ENCODE data around the gene CNOT6L. TPM values are rescaled to one million over a fixed set of nuclear protein-coding genes. Genes with fewer than 3 reads are reported as not detected.

Gene CNOT6L
- total and polyA plus RNA-seq, 2 of the 4 experiments (the other 2 are of a cell fraction) = 3.5 to 21.1 TPM

DNA sequence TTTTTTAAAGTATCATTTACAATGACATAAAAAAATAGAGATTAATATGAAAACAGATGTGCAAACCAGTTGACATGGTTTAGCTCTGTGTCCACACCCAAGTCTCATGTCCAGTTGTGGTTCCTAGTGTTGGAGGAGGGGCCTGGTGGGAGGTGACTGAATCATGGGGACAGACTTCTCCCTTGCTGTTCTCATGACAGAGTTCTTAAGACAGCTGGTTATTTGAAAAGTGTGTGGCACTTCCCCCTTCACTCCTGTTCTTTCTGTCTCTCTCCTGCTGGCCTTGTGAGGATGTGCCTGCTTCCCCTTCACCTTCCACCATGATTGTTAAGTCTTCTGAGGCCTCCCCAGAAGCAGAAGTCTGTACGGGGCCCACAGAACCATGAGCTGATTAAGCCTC lies 23.8 kb downstream of the CNOT6L start:
- H3K14ac ChIP-seq (replicated peaks; ENCODE audit: low read depth, low read length) = no peak overlapping the region
- no peak overlapping the region for H2BK20ac ChIP-seq (ENCODE audit: low read depth, low read length)
- H4K5ac ChIP-seq (ENCODE audit: low read depth, low read length) = no peak overlapping the region
- in situ Hi-C loops (cut with MboI; ENCODE audit: low sequenced_read_pairs) = no loop called here
- no peaks in the 10 kb centered on the region for H3K27me3 ChIP-seq (ENCODE audit: control insufficient read depth, insufficient read depth, low read length)
- ChIA-PET POLR2A (ENCODE audit: unreplicated experiment) (no interaction called here), CTCF (no interaction called here)
- H3K4ac ChIP-seq (ENCODE audit: low read depth, low read length) = no peak overlapping the region
- no peaks in the 10 kb centered on the region for H3K36me3 ChIP-seq (ENCODE audit: control insufficient read depth, insufficient read depth, low read length)
- no peak overlapping the region for H4K91ac ChIP-seq (ENCODE audit: insufficient read depth, low read depth, low read length)
- TF ChIP-seq RCOR1 (IDR thresholded peaks at IDR 0.05; ENCODE audit: insufficient replicate concordance, low read length) (no peak), POLR2A (IDR thresholded peaks at IDR 0.05; ENCODE audit: low read depth, low read length) (no peak), RFX5 (IDR thresholded peaks at IDR 0.05; ENCODE audit: low read depth, low read length) (no peak), RAD21 (IDR thresholded peaks at IDR 0.05; ENCODE audit: low read length) (no peak), MXI1 (IDR thresholded peaks at IDR 0.05; ENCODE audit: borderline replicate concordance, low read depth, low read length) (no peak), CEBPB (IDR thresholded peaks at IDR 0.05; ENCODE audit: low read depth, low read length) (no peak), ELK1 (IDR thresholded peaks at IDR 0.05; ENCODE audit: borderline replicate concordance, low read depth, low read length) (no peak), MAFK (IDR thresholded peaks at IDR 0.05; ENCODE audit: low read depth, low read length) (no peak), MAZ (IDR thresholded peaks at IDR 0.05; ENCODE audit: borderline replicate concordance, low read depth, low read length) (no peak), NFE2L2 (IDR thresholded peaks at IDR 0.05; ENCODE audit: low read depth, low read length) (no peak), CTCF (conservative IDR thresholded peaks at IDR 0.05; ENCODE audit: low read depth, low read length) (no peak), BHLHE40 (IDR thresholded peaks at IDR 0.05; ENCODE audit: low read depth, low read length) (no peak), FOS (IDR thresholded peaks at IDR 0.05; ENCODE audit: low read depth, low read length) (no peak), SMC3 (IDR thresholded peaks at IDR 0.05; ENCODE audit: low read depth, low read length) (no peak)
- TF ChIP-seq, protein P1, sequence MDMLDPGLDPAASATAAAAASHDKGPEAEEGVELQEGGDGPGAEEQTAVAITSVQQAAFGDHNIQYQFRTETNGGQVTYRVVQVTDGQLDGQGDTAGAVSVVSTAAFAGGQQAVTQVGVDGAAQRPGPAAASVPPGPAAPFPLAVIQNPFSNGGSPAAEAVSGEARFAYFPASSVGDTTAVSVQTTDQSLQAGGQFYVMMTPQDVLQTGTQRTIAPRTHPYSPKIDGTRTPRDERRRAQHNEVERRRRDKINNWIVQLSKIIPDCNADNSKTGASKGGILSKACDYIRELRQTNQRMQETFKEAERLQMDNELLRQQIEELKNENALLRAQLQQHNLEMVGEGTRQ (IDR thresholded peaks at IDR 0.05; ENCODE audit: low read depth, low read length) = no peak
- peaks cover 3% of the 10 kb centered on the region; the same call in 1 of the 2 replicates for H3K9me1 ChIP-seq (ENCODE audit: insufficient read depth, low read length)
- DNase-seq (no peak), ATAC-seq (ENCODE audit: low read depth) (no peak)
- H3K27ac ChIP-seq (ENCODE audit: insufficient read depth, low read length) = no peak overlapping the region
- H2BK120ac ChIP-seq (ENCODE audit: low read depth, low read length) = no peak overlapping the region
- H4K8ac ChIP-seq (ENCODE audit: low read depth in 2 of 2, low read length in 2 of 2) = no peak overlapping the region
- H3K4me2 ChIP-seq (ENCODE audit: low read depth, low read length) = no peak overlapping the region
- H3K56ac ChIP-seq (ENCODE audit: extremely low read depth, insufficient read depth, low read length) = no peak overlapping the region
- H2AK9ac ChIP-seq (replicated peaks; ENCODE audit: low read depth, low read length, poor library complexity) = no peak overlapping the region
- no peak overlapping the region for H2AK5ac ChIP-seq (ENCODE audit: low read depth, low read length)
- no peak overlapping the region for H2AFZ ChIP-seq (replicated peaks; ENCODE audit: low read length, poor library complexity)
- no peak overlapping the region for H2BK5ac ChIP-seq (ENCODE audit: low read depth, low read length, poor library complexity, severe bottlenecking)
- no peak overlapping the region for H2BK15ac ChIP-seq (ENCODE audit: low read depth, low read length)
- peaks cover 31 to 35% of the 10 kb centered on the region in 2 experiments for H3K79me1 ChIP-seq (ENCODE audit: low read depth in 1 of 2, low read length in 2 of 2)
- dilution Hi-C loops (cut with HindIII; ENCODE audit: low sequenced_read_pairs, unreplicated experiment) = no loop called here
- H3K4me1 ChIP-seq (ENCODE audit: control insufficient read depth, insufficient read depth, low read length) = no peaks in the 10 kb centered on the region; the same call in 1 of the 2 replicates
- no peak overlapping the region for H3K18ac ChIP-seq (ENCODE audit: low read depth, low read length)
- H3K9ac ChIP-seq (ENCODE audit: low read depth, low read length) = no peak overlapping the region
- no CpG with 5 or more reads among the region's 1 CpG for WGBS, 2 experiments (ENCODE audit: extremely low coverage in 2 of 2, insufficient read length in 1 of 2)
- H3K23ac ChIP-seq (ENCODE audit: low read depth, low read length) = no peak overlapping the region
- no TSS peak for BruUV-seq (replicated peaks)
- intact Hi-C loops (cut with micrococcal nuclease) = no loop called here
- no peak overlapping the region for H3K4me3 ChIP-seq (ENCODE audit: insufficient read depth, low read depth, low read length)
- H3K9me3 ChIP-seq (ENCODE audit: control insufficient read depth, insufficient read depth, low read length) = no peaks in the 10 kb centered on the region
- peaks cover 15% of the 10 kb centered on the region; the same call in 1 of the 2 replicates for H4K20me1 ChIP-seq (ENCODE audit: insufficient read depth, low read length)
